HG02870 (cell line): ENCODE results near the gene RCOR3.
A peak's percentile ranks its signal among the peaks of the same experiment; 100 is the strongest.
"Not testable (repeated sequence)": the region's sequence is repeated elsewhere in the genome, so short reads cannot be mapped to it uniquely, and the experiment has no call there.

ENCODE experiments used
- ATAC-seq: cut with Tn5 transposase; IDR thresholded peaks from one replicate; pipeline ENCODE4 v1.9.1; 2021; ENCODE audit warnings: mild to moderate bottlenecking, moderate library complexity; ENCODE audit not compliant: unreplicated experiment

Gene RCOR3

GRCh38 chr1:211258756-211259637 lies at the start of gene RCOR3:
Gene RCOR3 (plus strand): TSS chr1:211259366. CDS start chr1:211259561, 195 bp downstream.
- peak; percentile 45 for ATAC-seq

DNA sequence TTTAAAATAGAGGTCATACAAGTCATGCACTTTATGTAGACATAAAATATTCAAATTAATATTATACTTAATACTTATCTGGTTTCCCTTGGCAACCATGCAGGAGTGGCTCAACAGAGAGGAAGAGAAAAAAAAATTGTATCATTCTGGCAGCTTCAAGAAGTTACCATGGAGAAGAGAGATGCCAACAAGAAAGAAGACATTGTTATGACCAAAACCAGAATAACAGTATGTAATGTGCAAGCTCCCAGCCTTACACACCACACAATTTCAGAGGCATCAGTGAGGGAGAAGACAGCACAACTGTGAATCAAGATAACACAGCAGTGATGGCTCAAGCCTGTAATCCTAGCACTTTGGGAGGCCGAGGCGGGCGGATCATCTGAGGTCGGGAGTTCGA lies 49.1 kb upstream of the RCOR3 start:
- ATAC-seq = no peak

DNA sequence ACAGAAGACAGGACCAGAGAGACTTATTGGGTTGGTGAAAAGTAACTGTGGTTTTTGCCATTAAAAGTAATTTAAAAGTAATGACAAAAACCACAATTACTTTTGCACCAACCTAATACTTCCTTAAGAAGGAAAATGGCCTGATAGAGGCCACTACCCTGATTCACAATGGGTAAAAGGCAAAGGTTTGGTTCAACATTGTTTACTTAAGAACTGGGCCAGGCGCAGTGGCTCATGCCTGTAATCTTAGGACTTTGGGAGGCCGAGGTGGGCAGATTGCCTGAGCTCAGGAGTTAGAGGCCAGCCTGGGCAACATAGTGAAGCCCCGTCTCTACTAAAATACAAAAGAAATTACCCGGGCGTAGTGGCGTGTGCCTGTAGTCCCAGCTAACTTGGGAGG lies 48.2 kb upstream of the RCOR3 start:
- no peak for ATAC-seq

GRCh38 chr1:211213702-211214101 lies 45.5 kb upstream of the RCOR3 start:
- ATAC-seq = no peak

DNA sequence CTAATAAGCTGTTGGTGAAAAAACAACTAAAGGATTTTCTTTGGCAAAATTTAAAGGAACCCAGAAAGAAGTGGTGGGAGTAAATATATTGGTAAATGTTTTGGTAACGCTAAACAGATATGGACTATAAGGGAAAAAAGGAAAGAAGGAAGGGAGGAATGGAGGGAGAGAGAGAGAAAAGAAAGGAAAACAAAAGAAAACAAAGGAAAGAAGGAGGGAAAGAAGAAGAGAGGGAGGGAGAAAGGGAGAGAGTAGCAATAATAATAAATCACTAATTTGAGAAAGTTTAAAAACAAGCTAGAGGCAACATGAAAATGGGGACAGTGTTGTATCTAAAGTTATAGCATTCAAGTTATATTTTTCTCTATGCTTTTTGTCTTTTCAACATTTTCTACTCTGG lies 43.6 kb upstream of the RCOR3 start:
- ATAC-seq = no peak

GRCh38 chr1:211217392-211217791 lies 41.8 kb upstream of the RCOR3 start:
- no peak for ATAC-seq

DNA sequence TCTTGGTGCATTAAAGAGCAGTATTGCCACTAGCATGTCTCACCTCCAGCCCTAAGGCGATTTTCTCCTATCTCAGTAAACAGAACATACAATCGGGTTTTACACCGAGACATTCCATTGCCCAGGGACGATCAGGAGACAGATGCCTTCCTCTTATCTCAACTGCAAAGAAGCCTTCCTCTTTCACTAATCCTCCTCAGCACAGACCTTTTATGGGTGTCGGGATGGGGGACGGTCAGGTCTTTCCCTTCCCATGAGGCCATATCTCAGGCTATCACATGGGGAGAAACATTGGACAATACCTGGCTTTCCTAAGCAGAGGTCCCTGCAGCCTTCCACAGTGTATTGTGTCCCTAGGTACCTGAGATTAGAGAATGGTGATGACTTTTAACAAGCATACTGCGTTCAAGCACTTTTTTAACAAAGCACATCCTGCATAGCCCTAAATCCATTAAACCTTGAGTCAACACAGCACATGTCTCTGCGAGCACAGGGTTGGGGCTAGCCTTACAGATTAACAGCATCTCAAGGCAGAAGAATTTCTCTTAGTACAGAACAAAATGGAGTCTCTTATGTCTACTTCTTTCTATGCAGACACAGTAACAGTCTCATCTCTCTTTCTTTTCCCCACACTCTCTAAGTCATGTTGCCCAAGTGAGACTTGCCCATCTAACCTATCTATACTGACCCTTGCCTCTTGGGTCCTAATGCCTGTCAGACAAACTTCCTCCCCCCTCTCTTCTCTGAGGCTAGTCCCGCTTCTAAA lies 36.5 kb upstream of the RCOR3 start:
- not testable (repeated sequence) for ATAC-seq

DNA sequence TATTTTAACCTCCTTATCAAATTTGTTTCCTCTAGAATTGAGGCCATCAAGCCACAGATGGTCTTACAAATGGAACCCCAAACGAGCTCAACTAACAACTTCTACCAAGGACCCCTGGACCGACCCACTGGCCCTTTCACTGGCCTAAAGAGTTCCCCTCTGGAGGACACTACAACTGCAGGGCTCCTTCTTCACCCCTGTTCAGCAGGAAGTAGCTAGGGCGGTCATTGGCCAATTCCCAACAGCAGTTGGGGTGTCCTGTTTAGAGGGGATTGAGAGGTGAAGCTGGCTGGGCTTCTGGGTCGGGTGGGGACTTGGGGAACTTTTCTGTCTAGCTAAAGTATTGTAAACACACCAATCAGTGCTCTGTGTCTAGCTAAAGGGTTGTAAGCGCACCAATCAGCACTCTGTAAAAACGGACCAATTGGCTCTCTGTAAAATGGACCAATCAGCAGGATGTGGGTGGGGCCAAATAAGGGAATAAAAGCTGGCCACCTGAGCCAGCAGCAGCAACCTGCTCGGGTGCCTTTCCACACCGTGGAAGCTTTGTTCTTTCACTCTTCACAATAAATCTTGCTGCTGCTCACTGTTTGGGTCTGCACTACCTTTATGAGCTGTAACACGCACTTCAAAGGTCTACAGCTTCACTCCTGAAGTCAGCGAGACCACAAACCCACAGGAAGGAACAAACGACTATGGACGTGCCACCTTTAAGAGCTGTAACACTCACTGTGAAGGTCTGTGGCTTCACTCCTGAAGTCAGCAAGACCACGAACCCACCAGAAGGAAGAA lies 30.4 kb upstream of the RCOR3 start:
- ATAC-seq = not testable (repeated sequence)

- ATAC-seq = no peak
Observed at GRCh38 chr1:211229365-211229759, 29.8 kb upstream of the RCOR3 start.

- no peak for ATAC-seq
Observed at GRCh38 chr1:211231873-211232272, 27.3 kb upstream of the RCOR3 start.

- ATAC-seq = no peak
Observed at GRCh38 chr1:211236633-211237320, 22.4 kb upstream of the RCOR3 start.

DNA sequence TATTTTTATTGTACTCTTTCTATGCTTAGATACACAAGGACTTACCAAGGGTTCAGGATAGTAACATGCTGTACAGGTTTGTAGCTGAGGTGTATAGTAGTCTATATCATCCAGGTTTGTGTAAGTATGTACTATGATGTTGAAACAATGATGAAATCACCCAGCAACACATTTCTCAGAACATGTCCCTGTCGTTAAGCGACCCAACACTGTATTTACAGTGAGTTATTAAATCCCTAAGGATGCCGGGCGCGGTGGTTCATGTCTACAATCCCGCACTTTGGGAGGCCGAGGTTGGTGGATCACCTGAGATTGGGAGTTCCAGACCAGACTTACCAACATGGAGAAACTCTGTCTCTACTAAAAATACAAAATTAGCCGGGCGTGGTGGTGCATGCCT lies 21.6 kb upstream of the RCOR3 start:
- ATAC-seq = no peak

DNA sequence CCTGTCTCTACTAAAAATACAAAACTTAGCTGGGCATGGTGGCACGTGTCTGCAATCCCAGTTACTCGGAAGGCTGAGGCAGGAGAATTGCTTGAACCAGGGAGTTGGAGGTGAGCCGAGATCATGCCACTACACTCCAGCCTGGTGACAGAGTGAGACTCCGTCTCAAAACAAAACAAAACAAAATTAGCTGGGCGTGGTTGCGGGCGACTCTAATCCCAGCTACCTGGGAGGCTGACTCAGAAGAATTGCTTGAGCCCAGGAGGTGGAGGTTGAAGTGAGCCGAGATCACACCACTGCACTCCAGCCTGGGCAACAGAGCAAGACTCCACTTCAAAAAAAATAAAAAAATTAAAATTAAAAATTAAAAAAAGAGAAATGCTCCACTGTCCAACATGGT lies 18.6 kb upstream of the RCOR3 start:
- not testable (repeated sequence) for ATAC-seq

DNA sequence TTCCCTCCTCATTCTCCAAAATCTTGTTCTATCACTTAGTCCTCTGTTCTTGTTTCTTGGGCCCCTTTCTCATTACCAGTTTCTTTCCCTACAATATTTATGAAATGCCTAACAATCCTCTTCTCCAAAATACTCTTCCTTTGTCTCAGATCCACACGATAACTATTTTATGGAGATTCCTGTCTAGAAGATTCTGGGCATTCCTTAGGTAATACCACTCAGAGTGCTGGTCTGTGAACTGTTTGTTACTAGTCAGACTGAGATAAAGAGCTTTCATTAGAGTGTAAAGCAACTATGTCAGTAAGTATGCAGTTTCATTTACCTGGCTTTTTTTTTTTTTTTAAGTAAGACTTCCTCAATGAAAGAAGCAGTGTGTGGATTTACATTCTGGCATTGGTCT lies 18.1 kb upstream of the RCOR3 start:
- no peak for ATAC-seq

GRCh38 chr1:211243639-211244038 lies 15.5 kb upstream of the RCOR3 start:
- ATAC-seq = not testable (repeated sequence)

- not testable (repeated sequence) for ATAC-seq
Observed at GRCh38 chr1:211246583-211246982, 12.6 kb upstream of the RCOR3 start.

GRCh38 chr1:211247921-211248320 lies 11.2 kb upstream of the RCOR3 start:
- no peak for ATAC-seq

- not testable (repeated sequence) for ATAC-seq
Observed at GRCh38 chr1:211249611-211250010, 9.6 kb upstream of the RCOR3 start.

- no peak for ATAC-seq
Observed at GRCh38 chr1:211257826-211258225, 1.3 kb upstream of the RCOR3 start.

DNA sequence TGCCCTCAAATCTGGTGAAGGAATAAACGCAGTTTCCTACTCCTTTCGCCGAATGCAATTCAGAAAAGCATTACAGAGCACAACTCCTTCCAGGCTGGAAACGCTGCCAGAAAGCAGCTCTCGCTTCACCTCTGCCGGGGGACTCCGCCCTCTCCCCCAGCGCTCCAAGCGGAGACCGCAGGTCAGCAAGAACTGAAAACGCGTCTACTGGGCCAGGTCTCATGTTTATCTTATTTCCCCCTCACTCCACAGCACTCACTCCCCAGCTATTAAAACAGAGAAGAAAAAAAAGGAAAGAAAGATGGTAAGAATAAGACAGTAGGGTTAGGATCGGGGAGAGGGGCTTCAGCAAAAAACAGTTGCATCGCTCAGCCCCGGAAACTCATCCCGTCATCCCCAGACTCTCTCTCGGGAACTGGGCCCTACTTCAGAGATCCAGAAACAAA lies 833 bp upstream of the RCOR3 start:
- peak; percentile 35 for ATAC-seq
